GM19351 (cell line): ENCODE results near the gene NDFIP1.
"Not testable (repeated sequence)": the region's sequence is repeated elsewhere in the genome, so short reads cannot be mapped to it uniquely, and the experiment has no call there.

Experiments used
- ATAC-seq: cut with Tn5 transposase; IDR thresholded peaks from one replicate; pipeline ENCODE4 v1.9.1; 2021; ENCODE audit warnings: mild to moderate bottlenecking, moderate library complexity; ENCODE audit not compliant: unreplicated experiment

NDFIP1 gene

DNA sequence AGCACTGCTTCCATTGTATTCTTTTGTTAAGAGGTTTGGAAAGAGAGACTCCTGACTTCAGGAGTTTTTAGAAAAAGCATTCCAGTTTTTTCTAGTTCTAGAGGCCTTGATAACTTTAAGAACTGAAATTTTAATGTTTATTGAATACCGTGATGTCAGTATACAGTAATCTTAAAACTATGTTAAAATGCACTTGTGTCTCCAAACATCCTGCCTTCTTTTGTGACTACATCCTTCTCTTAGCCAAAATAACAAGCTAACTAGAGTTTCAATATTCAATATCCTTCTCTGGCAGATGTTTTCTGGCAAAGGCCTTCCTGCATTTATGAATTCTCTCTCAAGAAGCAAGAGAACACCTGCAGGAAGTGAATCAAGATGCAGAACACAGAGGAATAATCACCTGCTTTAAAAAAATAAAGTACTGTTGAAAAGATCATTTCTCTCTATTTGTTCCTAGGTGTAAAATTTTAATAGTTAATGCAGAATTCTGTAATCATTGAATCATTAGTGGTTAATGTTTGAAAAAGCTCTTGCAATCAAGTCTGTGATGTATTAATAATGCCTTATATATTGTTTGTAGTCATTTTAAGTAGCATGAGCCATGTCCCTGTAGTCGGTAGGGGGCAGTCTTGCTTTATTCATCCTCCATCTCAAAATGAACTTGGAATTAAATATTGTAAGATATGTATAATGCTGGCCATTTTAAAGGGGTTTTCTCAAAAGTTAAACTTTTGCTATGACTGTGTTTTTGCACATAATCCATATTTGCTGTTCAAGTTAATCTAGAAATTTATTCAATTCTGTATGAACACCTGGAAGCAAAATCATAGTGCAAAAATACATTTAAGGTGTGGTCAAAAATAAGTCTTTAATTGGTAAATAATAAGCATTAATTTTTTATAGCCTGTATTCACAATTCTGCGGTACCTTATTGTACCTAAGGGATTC, 43.1 kb downstream of the NDFIP1 start:
- no peak for ATAC-seq

GRCh38 chr5:142152384-142152732, 43.8 kb downstream of the NDFIP1 start:
- no peak for ATAC-seq

GRCh38 chr5:142153674-142154448, 45.3 kb downstream of the NDFIP1 start:
- no peak for ATAC-seq

DNA sequence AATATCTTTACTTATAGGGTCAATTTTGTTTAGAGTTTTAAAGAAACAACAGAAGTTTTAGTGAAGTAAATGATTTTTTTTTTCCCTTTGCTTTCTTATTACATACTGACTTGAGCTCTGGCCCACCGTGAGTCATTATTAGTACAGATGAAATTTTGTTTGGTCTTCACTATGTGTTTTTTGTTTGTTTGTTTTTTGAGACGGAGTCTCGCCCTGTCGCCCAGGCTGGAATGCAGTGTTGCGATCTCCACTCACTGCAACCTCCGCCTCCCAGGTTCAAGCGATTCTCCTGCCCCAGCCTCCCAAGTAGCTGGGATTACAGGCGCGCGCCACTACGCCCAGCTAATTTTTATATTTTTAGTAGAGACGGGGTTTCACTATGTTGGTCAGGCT, 45.9 kb downstream of the NDFIP1 start:
- not testable (repeated sequence) for ATAC-seq

- no peak for ATAC-seq
These were observed 48.4 kb downstream of the NDFIP1 start for GRCh38 chr5:142156839-142157463.

DNA sequence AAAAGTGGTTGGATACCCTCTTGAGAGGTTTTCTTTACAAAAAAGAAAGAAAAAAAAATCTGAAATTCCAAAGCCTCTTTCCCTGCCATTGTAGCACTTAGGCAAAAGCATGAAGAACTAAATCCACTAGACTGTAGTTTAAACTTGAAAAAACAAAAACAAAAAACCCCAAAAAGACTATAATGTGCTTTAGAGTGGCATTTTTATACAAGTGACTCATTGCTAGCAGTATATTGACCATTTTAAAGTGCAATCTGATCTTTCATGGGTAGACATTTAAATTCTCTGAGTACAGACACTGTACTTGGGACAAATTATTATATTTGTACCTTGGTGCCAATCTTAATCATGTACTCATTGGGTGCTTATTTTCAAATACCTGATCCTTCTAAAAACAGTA, 50.8 kb downstream of the NDFIP1 start:
- no peak for ATAC-seq

GRCh38 chr5:142164315-142164714, 55.7 kb downstream of the NDFIP1 start:
- ATAC-seq = no peak

DNA sequence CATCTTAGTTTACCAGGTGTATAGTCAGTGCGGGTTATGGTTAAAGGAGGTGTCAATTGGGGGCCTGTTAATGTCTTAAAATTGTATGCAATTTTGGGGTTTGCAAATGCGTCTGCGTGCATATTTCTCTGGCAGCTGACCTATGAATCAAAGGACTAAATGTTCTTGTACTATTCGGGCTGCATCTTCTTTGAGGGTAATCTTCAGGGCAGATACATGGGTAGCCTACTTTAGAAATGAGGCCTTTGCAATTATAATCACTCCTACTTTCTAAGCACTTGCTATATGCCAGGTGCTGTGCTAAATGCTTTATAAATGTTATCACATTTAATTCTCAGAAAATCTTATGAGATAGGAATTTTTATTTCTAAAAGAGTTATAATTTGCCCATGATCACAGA, 58.2 kb downstream of the NDFIP1 start:
- ATAC-seq = no peak

- ATAC-seq = no peak
These were observed 58.9 kb downstream of the NDFIP1 start for GRCh38 chr5:142167458-142167857.

- ATAC-seq = no peak
These were observed 59.8 kb downstream of the NDFIP1 start for GRCh38 chr5:142168365-142168764.

- ATAC-seq = no peak
These were observed 61.8 kb downstream of the NDFIP1 start for GRCh38 chr5:142170254-142170953.

DNA sequence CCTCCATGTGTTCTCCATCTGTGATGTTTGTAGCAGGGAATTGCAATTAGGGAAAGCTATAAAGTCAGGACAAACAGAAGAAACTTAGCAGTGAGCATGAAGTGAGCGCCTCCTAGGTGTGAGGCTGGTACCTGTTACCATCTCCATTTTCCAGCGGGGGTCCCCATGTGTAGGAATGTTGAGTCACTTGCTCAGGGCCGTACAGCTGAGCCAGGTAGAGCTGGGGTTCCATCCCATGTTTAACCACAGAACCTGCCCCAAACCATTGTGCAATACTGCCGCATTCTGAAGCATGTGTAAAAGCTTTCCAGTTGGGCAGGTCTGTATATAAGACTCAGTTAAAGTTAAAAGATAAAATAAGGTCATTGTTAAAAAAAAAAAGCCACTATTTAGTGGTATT, 62.7 kb downstream of the NDFIP1 start:
- ATAC-seq = no peak

DNA sequence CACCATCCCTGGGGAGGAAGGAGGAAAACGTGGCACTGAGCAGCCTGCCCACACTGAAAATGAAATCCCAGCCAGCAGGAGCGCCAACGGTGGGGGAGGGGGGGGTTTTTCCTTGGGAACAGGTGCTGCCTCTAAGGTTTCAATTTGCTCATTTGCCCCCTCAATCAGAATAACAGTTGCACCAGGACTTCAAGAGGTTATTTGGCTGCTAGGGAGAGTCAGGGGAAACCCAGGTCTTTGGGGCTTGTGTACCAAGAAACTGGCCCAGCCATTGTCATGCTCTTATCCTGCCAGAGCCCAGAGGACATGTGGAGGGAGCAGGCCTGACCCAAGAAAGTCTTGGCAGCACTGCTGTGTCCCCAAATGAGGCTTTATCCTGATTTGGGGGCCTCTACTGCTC, 66.5 kb downstream of the NDFIP1 start:
- ATAC-seq = no peak

GRCh38 chr5:142175461-142176142, 67.0 kb downstream of the NDFIP1 start:
- no peak for ATAC-seq

DNA sequence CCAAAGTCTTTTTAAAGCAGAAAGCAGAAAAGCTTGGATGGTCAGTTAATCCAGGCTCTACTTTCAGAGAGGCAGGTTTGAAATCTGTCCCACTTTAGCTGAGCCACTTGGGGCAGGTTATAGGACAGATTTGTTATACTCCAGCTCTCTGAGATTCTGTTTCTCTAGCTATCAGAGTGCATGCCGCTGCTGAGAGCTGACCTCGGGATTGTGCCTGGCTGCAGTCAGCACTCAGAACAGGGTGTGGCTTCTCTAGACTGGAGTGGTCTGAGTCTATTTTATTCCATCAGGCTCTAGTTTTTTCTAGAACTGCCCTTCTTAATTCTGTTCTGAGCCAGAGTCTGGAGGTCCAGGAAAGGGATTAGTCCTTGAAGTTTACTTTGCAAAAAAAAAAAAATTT, 67.7 kb downstream of the NDFIP1 start:
- no peak for ATAC-seq

DNA sequence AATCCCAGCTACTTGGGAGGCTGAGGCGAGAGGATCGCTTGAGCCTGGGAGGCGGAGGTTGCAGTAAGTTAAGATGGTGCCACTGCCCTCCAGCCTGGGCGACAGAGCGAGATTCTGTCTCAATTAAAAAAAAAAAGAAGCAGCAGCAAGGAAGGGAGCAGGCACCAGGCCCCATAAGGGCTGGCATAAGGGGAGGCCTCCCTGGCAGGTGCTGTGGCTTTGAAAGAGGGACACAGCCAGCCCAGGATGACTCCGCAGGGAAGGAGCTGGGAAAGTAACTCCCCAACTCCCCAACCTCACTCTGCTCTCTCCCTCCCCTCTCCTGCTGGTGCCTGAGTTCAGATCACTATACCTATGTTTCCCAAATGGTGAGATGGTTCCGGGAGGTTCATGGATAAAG, 70.1 kb downstream of the NDFIP1 start:
- ATAC-seq = no peak

- ATAC-seq = no peak
These were observed 71.3 kb downstream of the NDFIP1 start for GRCh38 chr5:142179776-142180387.

DNA sequence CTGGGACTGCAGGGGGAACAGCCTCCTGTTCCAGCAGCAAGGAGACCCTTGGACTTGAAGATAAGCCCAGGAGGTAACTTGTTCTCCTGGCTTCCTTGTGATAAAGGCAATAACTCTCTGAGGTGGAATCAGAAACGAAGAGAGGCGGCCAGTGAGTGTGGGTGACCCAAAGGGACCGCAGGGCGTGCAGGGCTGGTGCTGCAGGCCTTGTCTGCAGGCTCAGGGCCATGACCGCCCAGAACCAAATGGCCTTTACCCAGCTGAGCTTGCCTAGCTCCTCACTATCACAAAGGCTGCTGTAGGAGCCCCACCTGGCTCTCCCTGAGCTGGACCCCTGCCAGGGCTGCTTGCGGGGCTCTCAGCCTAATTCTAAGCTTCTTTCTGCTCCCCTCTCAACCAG, 72.5 kb downstream of the NDFIP1 start:
- ATAC-seq = no peak

DNA sequence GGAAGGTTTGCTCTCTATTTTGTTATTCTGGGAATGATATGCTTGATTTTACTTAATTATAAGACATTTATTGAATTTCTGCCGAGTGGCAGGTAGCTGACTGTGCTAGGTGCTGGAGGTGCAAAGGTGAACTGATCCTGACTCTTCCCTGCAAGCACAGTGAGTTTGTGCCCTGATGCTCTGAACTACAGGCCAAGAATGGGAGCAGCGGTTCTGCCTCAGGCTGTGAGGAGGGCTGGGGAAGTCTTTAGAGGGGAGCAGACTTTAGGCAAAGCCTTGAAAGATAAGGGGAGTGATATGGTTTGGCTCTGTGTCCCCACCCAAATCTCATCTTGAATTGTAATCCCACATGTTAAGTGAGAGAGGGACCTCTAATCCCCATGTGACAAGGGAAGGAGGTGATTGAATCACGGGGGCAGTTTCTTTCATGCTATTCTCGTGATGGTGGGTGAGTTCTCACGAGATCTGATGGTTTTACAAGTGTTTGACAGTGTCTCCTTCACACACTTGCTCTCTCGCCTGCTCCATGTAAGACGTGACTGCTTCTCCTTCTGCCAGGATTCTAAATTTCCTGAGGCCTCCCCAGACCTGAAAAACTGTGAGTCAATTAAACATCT, 73.1 kb downstream of the NDFIP1 start:
- ATAC-seq = no peak

DNA sequence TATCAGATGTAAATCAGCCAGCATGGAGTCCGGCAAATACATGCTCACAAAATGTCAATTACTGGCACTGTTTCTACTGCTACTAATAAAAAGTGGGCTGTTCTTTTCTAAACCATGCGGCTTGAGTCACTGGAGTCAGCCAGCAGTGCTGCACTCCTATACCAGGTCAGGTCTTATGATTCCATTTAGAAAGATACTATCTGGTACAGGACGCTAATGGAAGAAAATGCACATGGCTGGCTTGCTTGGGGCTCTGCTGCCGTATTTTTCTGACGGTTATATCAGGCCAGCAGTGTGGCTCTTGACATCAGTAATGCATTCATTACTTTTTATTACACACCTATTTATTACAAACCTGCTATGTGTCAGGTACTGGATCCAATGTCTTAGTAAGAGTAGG, 74.3 kb downstream of the NDFIP1 start:
- ATAC-seq = no peak
